Kidney (tissue), 14 donors: Measurements from ENCODE around the gene MORN2. TPM values are rescaled to one million over a fixed set of nuclear protein-coding genes. Genes with fewer than 3 reads are reported as not detected.

Experiments used
- DNase-seq, 5 donors: peaks; one replicate each; pipeline ENCODE4 v3.0.0-alpha.2; 2013 to 2020
- FAIRE-seq: peaks from 2 replicates; lab custom pipeline; 2012; peaks lifted over from hg19 to GRCh38; lab: Jason Lieb, UNC
- H3K27ac ChIP-seq, 2 donors: one replicate each; pipeline ENCODE4 v1.7.0; 2013; ENCODE audit warnings: low read depth in 2 of 2, low read length in 2 of 2, inconsistent platforms in 1 of 2
- H3K27me3 ChIP-seq: one replicate; pipeline ENCODE4 v1.7.1; 2013; ENCODE audit warnings: low read length, inconsistent platforms; ENCODE audit not compliant: control insufficient read depth, insufficient read depth
- H3K36me3 ChIP-seq, 3 donors: one replicate each; pipeline versions ENCODE4 v1.7.0 to v1.7.1; 2013; ENCODE audit warnings: low read length in 3 of 3, control low read depth in 1 of 3, inconsistent platforms in 1 of 3; ENCODE audit not compliant: insufficient read depth in 3 of 3, control insufficient read depth in 2 of 3
- H3K4me1 ChIP-seq, 3 donors: one replicate each; pipeline versions ENCODE4 v1.7.0 to v1.7.1; 2013; ENCODE audit warnings: low read length in 3 of 3, inconsistent platforms in 1 of 3, low read depth in 1 of 3; ENCODE audit not compliant: control insufficient read depth in 2 of 3, insufficient read depth in 2 of 3
- H3K4me3 ChIP-seq, 3 donors: one replicate each; pipeline versions ENCODE4 v1.7.0 to v1.8.1; 2013; ENCODE audit warnings: low read length in 3 of 3, control low read depth in 1 of 3, inconsistent platforms in 1 of 3
- H3K9ac ChIP-seq, 3 donors: one replicate each; pipeline versions ENCODE4 v1.7.0 to v1.7.1; 2013; ENCODE audit warnings: low read length in 3 of 3, control low read depth in 1 of 3, inconsistent platforms in 1 of 3
- H3K9me3 ChIP-seq, 3 donors: one replicate each; pipeline versions ENCODE4 v1.7.0 to v1.7.1; 2013; ENCODE audit warnings: low read length in 3 of 3, control low read depth in 1 of 3, inconsistent platforms in 1 of 3; ENCODE audit not compliant: control insufficient read depth in 2 of 3, insufficient read depth in 1 of 3
- intact Hi-C: fragments of 100-400 bp; cut with DNase I; formaldehyde crosslinking; loops from one replicate; pipeline ENCODE4 v1.11.1; 2022
- polyA plus RNA-seq: library from polyadenylated mRNA; stranded (reverse); fragments of 350-450 nt; fragmentation: Illumina TruSeq; extraction: RNeasy Lipid Tissue Mini Kit (QIAGEN cat#74804); gene quantifications from one replicate; pipeline ENCODE4 v1.2.3, GENCODE V29; 2014; ENCODE audit warnings: low read depth, low replicate concordance; ENCODE audit not compliant: insufficient read depth
- total RNA-seq: library from RNA; stranded (reverse); fragmentation: NEBNext Ultra II Directional; extraction: Animal tissue kit (Norgen Biotek cat#: 25700); gene quantifications from one replicate; pipeline ENCODE4 v1.2.1, GENCODE V29; 2021
- TF ChIP-seq, protein P1 (sequence below): IDR thresholded peaks from 3 replicates; pipeline ENCODE4 v1.5.1; 2012; ENCODE audit warnings: mild to moderate bottlenecking, moderate library complexity, borderline replicate concordance; ENCODE audit not compliant: insufficient read depth; ENCODE audit errors: extremely low read depth
- donor health status: control.
- donor health status: control.
- donor health status: control.
- donor health status: control.
- donor health status: control.
- donor health status: DM: yes; HTN: yes; CAD: no.
- donor health status: Normal renal cell carcinoma (clear cell type).

Gene MORN2
- total and polyA plus RNA-seq, 2 donors from 2014 or later: 29.6 to 121 TPM

GRCh38 chr2:38930600-38930999 is 54.8 kb downstream of the MORN2 start:
- no peak for DNase-seq
- no peaks in the 10 kb centered on the region for H3K27me3 ChIP-seq
- H3K36me3 ChIP-seq: no peaks in the 10 kb centered on the region
- no peak overlapping the region for H3K4me3 ChIP-seq
- H3K27ac ChIP-seq: no peak overlapping the region
- H3K4me1 ChIP-seq: no peaks in the 10 kb centered on the region
- H3K9ac ChIP-seq: no peak overlapping the region
- no peaks in the 10 kb centered on the region for H3K9me3 ChIP-seq
- FAIRE-seq: no peak
- intact Hi-C loops: no loop called here
- TF ChIP-seq, protein P1, sequence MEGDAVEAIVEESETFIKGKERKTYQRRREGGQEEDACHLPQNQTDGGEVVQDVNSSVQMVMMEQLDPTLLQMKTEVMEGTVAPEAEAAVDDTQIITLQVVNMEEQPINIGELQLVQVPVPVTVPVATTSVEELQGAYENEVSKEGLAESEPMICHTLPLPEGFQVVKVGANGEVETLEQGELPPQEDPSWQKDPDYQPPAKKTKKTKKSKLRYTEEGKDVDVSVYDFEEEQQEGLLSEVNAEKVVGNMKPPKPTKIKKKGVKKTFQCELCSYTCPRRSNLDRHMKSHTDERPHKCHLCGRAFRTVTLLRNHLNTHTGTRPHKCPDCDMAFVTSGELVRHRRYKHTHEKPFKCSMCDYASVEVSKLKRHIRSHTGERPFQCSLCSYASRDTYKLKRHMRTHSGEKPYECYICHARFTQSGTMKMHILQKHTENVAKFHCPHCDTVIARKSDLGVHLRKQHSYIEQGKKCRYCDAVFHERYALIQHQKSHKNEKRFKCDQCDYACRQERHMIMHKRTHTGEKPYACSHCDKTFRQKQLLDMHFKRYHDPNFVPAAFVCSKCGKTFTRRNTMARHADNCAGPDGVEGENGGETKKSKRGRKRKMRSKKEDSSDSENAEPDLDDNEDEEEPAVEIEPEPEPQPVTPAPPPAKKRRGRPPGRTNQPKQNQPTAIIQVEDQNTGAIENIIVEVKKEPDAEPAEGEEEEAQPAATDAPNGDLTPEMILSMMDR: no peak

Other genes with a start within 250 kb of the MORN2 start
- gene GALM, start 209.9 kb upstream of the MORN2 start, total RNA-seq: 17.9 TPM
- 79.9 TPM for gene GALM, start 209.9 kb upstream of the MORN2 start, polyA plus RNA-seq
- 123 TPM for gene SRSF7, start 124.6 kb upstream of the MORN2 start, total RNA-seq
- 74.1 TPM for gene SRSF7, start 124.6 kb upstream of the MORN2 start, polyA plus RNA-seq
- 11.0 TPM for gene GEMIN6, start 97.8 kb upstream of the MORN2 start, total RNA-seq
- 24.7 TPM for gene GEMIN6, start 97.8 kb upstream of the MORN2 start, polyA plus RNA-seq
- 20.7 TPM for gene DHX57, start within 50 bp of the MORN2 start, total RNA-seq
- gene DHX57, start within 50 bp of the MORN2 start, polyA plus RNA-seq: 6.9 TPM
- 2.3 TPM for gene ARHGEF33, start 13.9 kb downstream of the MORN2 start, total RNA-seq
- gene ARHGEF33, start 13.9 kb downstream of the MORN2 start, polyA plus RNA-seq: 2.4 TPM
- 33.4 TPM for gene SOS1, start 245.1 kb downstream of the MORN2 start, total RNA-seq
- 5.5 TPM for gene SOS1, start 245.1 kb downstream of the MORN2 start, polyA plus RNA-seq